ENCODE results near the gene ZNF488.

GRCh38 chr10:47356708-47357107 is 27.4 kb downstream of the ZNF488 start:
- TF ChIP-seq EZH2 (IDR thresholded peaks at IDR 0.05): no peak
- TF ChIP-seq FOXP2 (optimal IDR thresholded peaks at IDR 0.05; ENCODE audit: control extremely low read depth, extremely low read length, insufficient read depth): no peak

Measured in SK-N-MC (cell line).